DOHH2 (cell line): ENCODE measurements around the gene BEST2.
A peak's percentile ranks its signal among the peaks of the same experiment; 100 is the strongest.

Experiments
- H3F3A ChIP-seq: fragments of 200-600 bp; sonication (generic), shearing (Covaris generic); 2 replicates; pipeline ENCODE4 v1.6.0; 2016; ENCODE audit warnings: antibody characterized with exemption, mild to moderate bottlenecking; ENCODE audit not compliant: control insufficient read depth, insufficient read depth
- H3K27ac ChIP-seq: fragments of 200-600 bp; sonication (generic); 2 replicates; pipeline ENCODE4 v1.5.1; 2014; ENCODE audit warnings: low read depth, mild to moderate bottlenecking, low read length, moderate library complexity
- H3K27me3 ChIP-seq: fragments of 200-600 bp; sonication (generic); 2 replicates; pipeline ENCODE4 v1.6.1; 2014; ENCODE audit warnings: mild to moderate bottlenecking, low read length, mixed read lengths; ENCODE audit not compliant: control insufficient read depth
- H3K36me3 ChIP-seq: fragments of 200-600 bp; sonication (generic); 2 replicates; pipeline ENCODE4 v1.6.1; 2014; ENCODE audit warnings: mild to moderate bottlenecking, low read length, moderate library complexity, mixed read lengths; ENCODE audit not compliant: control insufficient read depth
- H3K4me1 ChIP-seq: fragments of 200-600 bp; sonication (generic); 2 replicates; pipeline ENCODE4 v1.6.1; 2014; ENCODE audit warnings: mild to moderate bottlenecking, low read length, mixed read lengths; ENCODE audit not compliant: control insufficient read depth
- H3K4me2 ChIP-seq: fragments of 200-600 bp; sonication (generic); 2 replicates; pipeline ENCODE4 v1.6.0; 2014; ENCODE audit warnings: mild to moderate bottlenecking, low read length, moderate library complexity
- H3K4me3 ChIP-seq: fragments of 200-600 bp; sonication (generic); 2 replicates; pipeline ENCODE4 v1.5.1; 2014; ENCODE audit warnings: mild to moderate bottlenecking, low read length, mixed read lengths
- H3K79me2 ChIP-seq: fragments of 200-600 bp; sonication (generic); 2 replicates; pipeline ENCODE4 v1.6.1; 2014; ENCODE audit warnings: mild to moderate bottlenecking, low read length, mixed read lengths; ENCODE audit not compliant: control insufficient read depth
- H3K9me2 ChIP-seq: fragments of 200-600 bp; sonication (generic); replicated peaks from 2 replicates; pipeline ENCODE4 v1.6.1; 2014; ENCODE audit warnings: mild to moderate bottlenecking, low read length, mixed read lengths; ENCODE audit not compliant: control insufficient read depth
- H3K9me3 ChIP-seq: fragments of 200-600 bp; sonication (generic); 2 replicates; pipeline ENCODE4 v1.6.1; 2014; ENCODE audit warnings: antibody characterized with exemption, low read length, mixed read lengths; ENCODE audit not compliant: control insufficient read depth, insufficient read depth
- H4K20me1 ChIP-seq: fragments of 200-600 bp; sonication (generic); 2 replicates; pipeline ENCODE4 v1.6.0; 2014; ENCODE audit warnings: low read depth, mild to moderate bottlenecking, antibody characterized with exemption, low read length, moderate library complexity; ENCODE audit not compliant: control insufficient read depth, insufficient read depth
- CTCF ChIP-seq: fragments of 200-600 bp; sonication (generic); IDR thresholded peaks from one replicate; pipeline ENCODE4 v1.5.1; 2014; ENCODE audit warnings: antibody characterized with exemption, mild to moderate bottlenecking, low read depth, low read length; ENCODE audit not compliant: poor library complexity, severe bottlenecking
- EZH2phosphoT487 ChIP-seq: fragments of 200-600 bp; sonication (generic); IDR thresholded peaks from 2 replicates; pipeline ENCODE4 v1.6.1; 2017; ENCODE audit warnings: borderline replicate concordance, mild to moderate bottlenecking, antibody characterized with exemption, low read length, moderate library complexity, mixed read lengths

Gene BEST2

GRCh38 chr19:12784871-12785430 lies 33.4 kb downstream of the BEST2 start:
- no peak for TF ChIP-seq CTCF
- no peak for TF ChIP-seq EZH2phosphoT487
- Histone ChIP-seq H3K9me2 (no peaks in the 10 kb centered on the region), H3K4me2 (peak overlapping the region; percentile 93), H3K4me3 (peak overlapping the region; percentile 16; the same call in 1 of the 2 replicates), H3K27me3 (no peaks in the 10 kb centered on the region), H3K36me3 (no peaks in the 10 kb centered on the region), H3K27ac (peak overlapping the region; percentile 75), H3F3A (peaks cover 48% of the 10 kb centered on the region), H3K9me3 (no peaks in the 10 kb centered on the region), H3K4me1 (peaks cover 80% of the 10 kb centered on the region), H4K20me1 (no peaks in the 10 kb centered on the region), H3K79me2 (peaks cover 5% of the 10 kb centered on the region; the same call in 1 of the 2 replicates)

- peaks cover 49% of the 10 kb centered on the region for H3F3A ChIP-seq
- H3K9me2 ChIP-seq, result no peaks in the 10 kb centered on the region
- no peaks in the 10 kb centered on the region for H4K20me1 ChIP-seq
- H3K36me3 ChIP-seq, result no peaks in the 10 kb centered on the region
- peak overlapping the region; percentile 40 for H3K4me3 ChIP-seq
- H3K27me3 ChIP-seq, result no peaks in the 10 kb centered on the region
- peaks cover 5% of the 10 kb centered on the region for H3K79me2 ChIP-seq
- no peaks in the 10 kb centered on the region for H3K9me3 ChIP-seq
- peaks cover 85% of the 10 kb centered on the region for H3K4me1 ChIP-seq
- H3K27ac ChIP-seq, result peak overlapping the region; percentile 75
- no peak for TF ChIP-seq CTCF
- no peak for TF ChIP-seq EZH2phosphoT487
- H3K4me2 ChIP-seq, result peak overlapping the region; percentile 93
Measured at GRCh38 chr19:12785431-12786031, 33.9 kb downstream of the BEST2 start.

- no peaks in the 10 kb centered on the region for H3K9me3 ChIP-seq
- H3K4me2 ChIP-seq, result peak overlapping the region; percentile 93
- H3K27ac ChIP-seq, result peak overlapping the region; percentile 75
- H4K20me1 ChIP-seq, result no peaks in the 10 kb centered on the region
- peak overlapping the region; percentile 40 for H3K4me3 ChIP-seq
- peaks cover 9% of the 10 kb centered on the region for H3K79me2 ChIP-seq
- TF ChIP-seq CTCF (no peak), EZH2phosphoT487 (no peak)
- peaks cover 91% of the 10 kb centered on the region for H3K4me1 ChIP-seq
- H3K27me3 ChIP-seq, result no peaks in the 10 kb centered on the region
- no peaks in the 10 kb centered on the region for H3K36me3 ChIP-seq
- H3K9me2 ChIP-seq, result no peaks in the 10 kb centered on the region
- H3F3A ChIP-seq, result peaks cover 49% of the 10 kb centered on the region
Measured at GRCh38 chr19:12786141-12786870, 34.7 kb downstream of the BEST2 start.
